Endothelial cell of umbilical vein (primary cell): ENCODE results near the gene CADPS. TPM values are rescaled to one million over a fixed set of nuclear protein-coding genes. Genes with fewer than 3 reads are reported as not detected.

Source experiments
- BruUV-seq: library from RNA; stranded (reverse); fragments of 400-500 nt; replicated peaks from 2 replicates; lab custom pipeline; 2021; lab: Mats Ljungman, UMichigan
- CTCF ChIA-PET: fragments of 300-600, 350-600 bp; sonication (Branson Sonifier 250); formaldehyde crosslinking; loops from one replicate; lab custom pipeline; 2021; ENCODE audit warnings: antibody characterized with exemption, inconsistent platforms; lab: Charles Lee
- POLR2A ChIA-PET: fragments of 300-600, 350-600 bp; sonication (Branson Sonifier 250); formaldehyde crosslinking; loops from one replicate; lab custom pipeline; 2021; ENCODE audit warnings: antibody characterized with exemption, inconsistent platforms; lab: Charles Lee
- DNase-seq: peaks from one replicate; pipeline ENCODE4 v3.0.0-alpha.2; 2011; ENCODE audit warnings: low read depth, low spot score
- FAIRE-seq: peaks from 2 replicates; lab custom pipeline; 2011; peaks lifted over from hg19 to GRCh38; lab: Jason Lieb, UNC
- H2AFZ ChIP-seq: 2 replicates; pipeline ENCODE4 v1.6.0; 2012; ENCODE audit warnings: low read depth, low read length, control low read depth, inconsistent platforms
- H3K27ac ChIP-seq: 2 replicates; pipeline ENCODE4 v1.5.1; 2011; ENCODE audit warnings: low read depth, mild to moderate bottlenecking, control low read depth, low read length, moderate library complexity; ENCODE audit not compliant: insufficient read depth
- H3K27me3 ChIP-seq, 2 experiments: 2 replicates each; pipeline versions ENCODE4 v1.6.0 to v1.6.1; 2011; ENCODE audit warnings: low read length in 2 of 2, mixed read lengths in 1 of 2; ENCODE audit not compliant: control insufficient read depth in 2 of 2, insufficient read depth in 2 of 2
- H3K36me3 ChIP-seq, 2 experiments: 2 replicates in 1 of 2; 3 replicates in 1 of 2; pipeline ENCODE4 v1.5.1; 2011; ENCODE audit warnings: low read length in 2 of 2, mild to moderate bottlenecking in 1 of 2, moderate library complexity in 1 of 2; ENCODE audit not compliant: control insufficient read depth in 2 of 2, insufficient read depth in 2 of 2; ENCODE audit errors: extremely low read depth in 1 of 2
- H3K4me1 ChIP-seq: 3 replicates; pipeline ENCODE4 v1.5.1; 2011; ENCODE audit warnings: mild to moderate bottlenecking, low read length; ENCODE audit not compliant: control insufficient read depth, insufficient read depth; ENCODE audit errors: extremely low read depth
- H3K4me2 ChIP-seq: 2 replicates; pipeline ENCODE4 v1.6.1; 2011; ENCODE audit warnings: low read length, control low read depth, mixed read lengths; ENCODE audit not compliant: insufficient read depth
- H3K4me3 ChIP-seq, 3 experiments: fragments of 200-600 bp in 1 of 3; sonication (generic), shearing (Covaris generic) in 1 of 3; replicated peaks in 1 of 3; 2 replicates each; pipeline ENCODE4 v1.5.1; 2011 to 2016; ENCODE audit warnings: control low read depth in 3 of 3, low read length in 3 of 3, mild to moderate bottlenecking in 2 of 3, inconsistent platforms in 1 of 3, low read depth in 1 of 3, moderate library complexity in 1 of 3; ENCODE audit not compliant: insufficient read depth in 1 of 3
- H3K79me2 ChIP-seq: 2 replicates; pipeline ENCODE4 v1.6.0; 2012; ENCODE audit warnings: low read length, inconsistent platforms; ENCODE audit not compliant: control insufficient read depth, insufficient read depth
- H3K9ac ChIP-seq: replicated peaks from 2 replicates; pipeline ENCODE3; 2011; ENCODE audit warnings: low read length, control low read depth; ENCODE audit not compliant: insufficient read depth; ENCODE audit errors: extremely low read depth
- H3K9me1 ChIP-seq: replicated peaks from 3 replicates; pipeline ENCODE4 v1.6.0; 2011; ENCODE audit warnings: mild to moderate bottlenecking, low read length; ENCODE audit not compliant: control insufficient read depth, insufficient read depth; ENCODE audit errors: extremely low read depth
- H3K9me3 ChIP-seq: replicated peaks from 2 replicates; pipeline ENCODE4 v1.5.1; 2012; ENCODE audit warnings: low read length, inconsistent platforms; ENCODE audit not compliant: control insufficient read depth, insufficient read depth
- H4K20me1 ChIP-seq: replicated peaks from 2 replicates; pipeline ENCODE3; 2011; ENCODE audit warnings: mild to moderate bottlenecking, low read length; ENCODE audit not compliant: control insufficient read depth, insufficient read depth; ENCODE audit errors: extremely low read depth
- CTCF ChIP-seq, 2 donors: IDR thresholded peaks; 1 replicate in 1 of 2; 2 replicates in 1 of 2; pipeline ENCODE4 v1.5.1; 2011; ENCODE audit warnings: low read length in 2 of 2, mild to moderate bottlenecking in 2 of 2, moderate library complexity in 2 of 2, control low read depth in 1 of 2, inconsistent platforms in 1 of 2, low read depth in 1 of 2; ENCODE audit not compliant: insufficient read depth in 1 of 2; ENCODE audit errors: extremely low read depth in 1 of 2
- EZH2 ChIP-seq: IDR thresholded peaks from 2 replicates; pipeline ENCODE4 v1.6.1; 2012; ENCODE audit warnings: borderline replicate concordance, low read depth, mild to moderate bottlenecking, moderate library complexity, low read length, inconsistent platforms; ENCODE audit not compliant: severe bottlenecking
- FOS ChIP-seq: IDR thresholded peaks from 2 replicates; pipeline ENCODE4 v1.6.1; 2011; ENCODE audit warnings: mild to moderate bottlenecking, low read length, moderate library complexity, borderline replicate concordance; ENCODE audit not compliant: insufficient read depth
- GATA2 ChIP-seq: IDR thresholded peaks from 2 replicates; pipeline ENCODE4 v1.7.0; 2011; ENCODE audit warnings: low read depth, mild to moderate bottlenecking, moderate library complexity, mixed read lengths, low read length; ENCODE audit not compliant: insufficient read length, insufficient read depth
- JUN ChIP-seq: IDR thresholded peaks from 2 replicates; pipeline ENCODE4 v1.6.1; 2011; ENCODE audit warnings: borderline replicate concordance, low read depth; ENCODE audit not compliant: insufficient read length, insufficient read depth
- MYC ChIP-seq: IDR thresholded peaks from one replicate; pipeline ENCODE4 v1.6.1; 2011; ENCODE audit warnings: mild to moderate bottlenecking, low read depth, low read length
- POLR2A ChIP-seq: IDR thresholded peaks from 2 replicates; pipeline ENCODE4 v1.6.1; 2012; ENCODE audit warnings: low read depth, mild to moderate bottlenecking, control low read depth, low read length
- POLR2AphosphoS5 ChIP-seq: IDR thresholded peaks from 2 replicates; pipeline ENCODE4 v1.6.1; 2012; ENCODE audit warnings: low read depth, mild to moderate bottlenecking, control low read depth, low read length, moderate library complexity; ENCODE audit not compliant: insufficient read depth
- dilution Hi-C: fragments of 300-500 bp; cut with MboI; formaldehyde crosslinking; loops from one replicate; pipeline ENCODE4 v1.15.0; 2019; ENCODE audit warnings: low sequenced_read_pairs; ENCODE audit not compliant: extremely low pct_ligation_motif_present
- intact Hi-C: fragments of 100-400 bp; cut with micrococcal nuclease; formaldehyde crosslinking; loops from one replicate; pipeline ENCODE4 v1.10.0; 2022
- polyA plus RNA-seq, 4 experiments: library from polyadenylated mRNA; depleted of rRNA in 3 of 4; stranded (reverse) in 3 of 4; unstranded in 1 of 4; fragments of >200 nt; gene quantifications; 2 replicates each; pipeline versions ENCODE4 v1.2.1 to v1.2.3, GENCODE V29; 2011 to 2012; ENCODE audit warnings: missing spikeins in 1 of 4
- total RNA-seq: library from RNA; stranded (reverse); gene quantifications from 2 replicates; pipeline ENCODE4 v1.2.3, GENCODE V29; 2021
- TF ChIP-seq, protein P1 (sequence below): IDR thresholded peaks from 2 replicates; pipeline ENCODE4 v1.6.1; 2011; ENCODE audit not compliant: insufficient read depth, insufficient read length

CADPS gene
- total and polyA plus RNA-seq, 2 donors (not counting 3 experiments of a cell fraction or from before 2014, with no cell fraction given): not detected

DNA sequence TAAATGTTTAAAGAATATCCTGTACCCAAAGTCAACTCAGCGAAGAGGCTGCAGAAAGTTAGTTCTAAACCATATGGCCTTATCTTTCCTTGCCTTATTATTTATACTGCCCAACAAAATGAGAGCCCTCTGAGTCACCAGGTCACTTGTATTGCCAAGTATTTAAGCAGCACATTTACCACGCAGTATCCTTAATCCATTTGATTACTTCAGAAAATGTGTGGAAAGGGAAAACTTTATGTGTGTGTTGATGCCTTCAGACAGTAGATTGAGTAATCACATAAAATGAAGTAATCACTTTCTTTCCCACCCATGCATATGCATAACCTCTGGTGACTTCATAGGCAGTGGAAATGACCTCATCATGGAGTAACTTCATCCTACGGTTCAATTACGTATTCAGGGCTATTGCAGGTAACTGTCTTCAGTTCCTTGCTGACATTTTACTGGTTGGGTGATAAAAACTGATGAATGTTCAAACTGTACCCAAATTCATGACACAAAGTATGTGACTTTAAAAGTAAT is 7.5 kb upstream of the CADPS start:
- FAIRE-seq (no peak), DNase-seq (no peak)
- no peaks in the 10 kb centered on the region for H3K9me3 ChIP-seq
- intact Hi-C loops (no loop called here), dilution Hi-C loops (no loop called here)
- H3K9ac ChIP-seq: no peak overlapping the region
- no peaks in the 10 kb centered on the region for H3K27me3 ChIP-seq
- H3K79me2 ChIP-seq: no peaks in the 10 kb centered on the region
- H4K20me1 ChIP-seq: no peaks in the 10 kb centered on the region
- no peak overlapping the region for H3K4me3 ChIP-seq
- H3K4me1 ChIP-seq: no peaks in the 10 kb centered on the region
- no peak overlapping the region for H3K27ac ChIP-seq
- BruUV-seq: no TSS peak
- POLR2A ChIA-PET: no interaction called here
- no peak overlapping the region for H2AFZ ChIP-seq
- no peaks in the 10 kb centered on the region for H3K9me1 ChIP-seq
- H3K36me3 ChIP-seq: no peaks in the 10 kb centered on the region
- no peak overlapping the region for H3K4me2 ChIP-seq
- CTCF ChIA-PET: no interaction called here
- no peak for TF ChIP-seq EZH2
- no peak for TF ChIP-seq FOS
- TF ChIP-seq POLR2A: no peak
- TF ChIP-seq, protein P1, sequence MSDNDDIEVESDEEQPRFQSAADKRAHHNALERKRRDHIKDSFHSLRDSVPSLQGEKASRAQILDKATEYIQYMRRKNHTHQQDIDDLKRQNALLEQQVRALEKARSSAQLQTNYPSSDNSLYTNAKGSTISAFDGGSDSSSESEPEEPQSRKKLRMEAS: no peak
- TF ChIP-seq POLR2AphosphoS5: no peak
- no peak for TF ChIP-seq MYC
- no peak for TF ChIP-seq CTCF (IDR thresholded peaks at IDR 0.05; ENCODE audit: extremely low read depth in 1 of 2, insufficient read depth in 1 of 2, low read depth in 1 of 2, low read length in 2 of 2)
- TF ChIP-seq JUN: no peak
- no peak for TF ChIP-seq GATA2
